ENCODE measurements around the gene CAPN14.
A peak's percentile ranks its signal among the peaks of the same experiment; 100 is the strongest.

The CAPN14 gene

DNA sequence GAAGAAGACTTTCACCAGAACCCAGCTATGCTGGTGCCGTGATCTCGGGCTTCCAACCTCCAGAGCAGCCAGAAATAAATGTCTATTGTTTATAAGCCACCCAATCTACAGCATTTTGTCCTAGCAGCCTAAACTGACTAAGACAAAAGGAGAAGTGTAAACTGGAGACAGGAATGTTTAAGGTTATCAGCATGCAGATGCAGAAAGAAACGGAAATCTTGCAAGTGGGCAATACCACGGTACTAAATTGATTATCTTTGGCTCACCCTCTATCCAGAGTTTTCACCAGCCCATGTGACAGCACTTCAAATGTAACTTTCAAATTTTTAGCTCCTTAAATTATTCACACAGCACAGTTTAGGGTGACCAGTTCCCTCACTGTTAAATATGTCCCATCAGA, 5.7 kb upstream of the CAPN14 start:
- DNase-seq = no peak

DNA sequence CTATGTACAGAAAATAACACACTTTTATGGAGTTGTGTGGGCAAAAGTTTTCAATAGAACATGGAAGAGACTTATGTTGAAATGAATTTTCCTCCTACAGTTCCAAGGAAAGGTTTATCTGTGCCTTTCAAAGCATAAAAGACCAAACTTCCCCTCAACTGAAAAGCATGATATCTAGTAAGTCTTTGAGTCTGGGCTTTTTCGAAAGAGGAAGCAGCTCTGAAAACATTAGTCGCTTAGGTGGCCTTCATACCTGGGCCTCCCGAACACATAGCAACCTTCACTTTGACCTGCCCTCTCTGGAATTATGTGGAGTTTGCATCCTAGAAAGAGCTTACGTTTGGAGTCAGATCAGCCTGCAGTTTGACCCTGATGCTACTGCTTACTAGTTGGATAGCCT, 4.8 kb upstream of the CAPN14 start:
- no peak for DNase-seq

DNA sequence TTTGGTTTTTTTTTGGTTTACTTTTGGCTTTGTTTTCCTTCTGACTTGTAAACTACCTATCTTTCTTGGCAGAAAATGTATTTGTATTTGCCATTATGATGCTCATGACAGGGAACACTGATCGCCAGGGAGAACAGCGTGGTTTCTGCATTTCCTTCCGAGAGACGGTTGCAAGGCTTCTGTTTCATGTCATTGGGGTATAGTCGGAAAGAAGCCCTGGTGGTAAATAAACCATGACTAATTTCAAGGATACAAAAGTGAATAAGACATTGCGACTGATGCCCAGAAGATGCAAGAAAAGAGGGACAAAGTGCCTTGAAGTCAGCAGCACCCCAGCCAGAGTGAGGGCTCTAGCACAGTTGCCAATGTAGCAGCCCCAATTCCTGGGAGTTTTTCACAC, 4.2 kb upstream of the CAPN14 start:
- no peak for DNase-seq

DNA sequence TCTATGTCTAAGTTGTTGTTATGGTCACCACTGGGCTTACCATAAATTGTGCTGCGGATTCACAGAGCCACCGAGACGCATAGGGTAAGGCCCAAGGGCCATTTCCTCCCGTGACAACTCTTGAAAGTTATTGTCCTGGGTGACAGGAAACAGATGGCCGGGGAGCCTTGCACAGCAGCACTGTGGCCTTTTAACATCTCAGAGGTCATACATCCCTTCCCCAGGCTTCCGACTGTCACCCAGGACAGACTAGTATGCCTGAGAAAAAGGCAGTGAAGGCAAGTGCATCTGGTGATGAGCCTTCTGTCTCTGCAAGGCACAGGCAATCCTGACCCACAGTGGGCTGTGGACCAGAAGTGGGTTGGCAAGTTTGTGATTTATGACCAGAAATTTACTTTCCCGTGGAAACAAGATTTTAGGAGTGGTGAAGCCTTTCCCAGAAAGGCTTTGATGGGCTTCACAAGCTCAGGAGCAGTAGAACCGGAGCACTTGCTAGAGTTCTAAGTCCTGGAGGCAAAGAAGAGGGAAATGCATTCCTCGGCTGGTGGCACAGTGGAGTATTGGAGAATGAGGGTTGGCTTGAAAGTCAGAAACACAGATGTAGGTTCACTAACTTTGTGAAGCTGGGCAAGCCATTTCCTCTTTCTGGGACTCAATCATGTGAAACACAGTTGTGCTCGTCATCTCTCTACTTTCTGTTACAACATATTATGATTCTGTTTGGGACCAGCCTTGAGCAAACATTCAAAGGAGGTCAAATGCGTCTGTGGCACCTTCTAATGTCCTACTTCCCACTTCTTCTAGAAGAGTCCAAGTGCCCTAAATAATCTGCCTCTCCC, 2.0 kb upstream of the CAPN14 start:
- no peak for DNase-seq

DNA sequence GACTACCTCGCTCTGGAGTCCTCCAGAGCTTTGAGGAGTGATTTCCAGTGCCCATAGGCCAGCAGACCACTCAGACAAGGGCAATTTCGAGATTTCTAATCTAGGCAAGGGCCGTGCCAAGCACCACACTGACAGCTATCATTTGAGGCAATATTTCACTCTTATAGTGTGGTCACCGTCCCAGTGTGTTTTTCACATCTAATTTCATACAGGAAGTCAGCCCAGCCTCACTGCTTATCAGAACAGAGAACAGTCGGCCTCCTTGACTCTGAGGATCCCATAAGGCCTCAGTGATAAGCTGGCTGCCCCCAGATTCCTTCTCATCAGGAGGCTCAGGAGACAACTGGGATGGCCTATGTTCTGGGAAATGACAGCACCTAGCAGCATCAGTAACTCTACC, 581 bp downstream of the CAPN14 start:
- DNase-seq = no peak

DNA sequence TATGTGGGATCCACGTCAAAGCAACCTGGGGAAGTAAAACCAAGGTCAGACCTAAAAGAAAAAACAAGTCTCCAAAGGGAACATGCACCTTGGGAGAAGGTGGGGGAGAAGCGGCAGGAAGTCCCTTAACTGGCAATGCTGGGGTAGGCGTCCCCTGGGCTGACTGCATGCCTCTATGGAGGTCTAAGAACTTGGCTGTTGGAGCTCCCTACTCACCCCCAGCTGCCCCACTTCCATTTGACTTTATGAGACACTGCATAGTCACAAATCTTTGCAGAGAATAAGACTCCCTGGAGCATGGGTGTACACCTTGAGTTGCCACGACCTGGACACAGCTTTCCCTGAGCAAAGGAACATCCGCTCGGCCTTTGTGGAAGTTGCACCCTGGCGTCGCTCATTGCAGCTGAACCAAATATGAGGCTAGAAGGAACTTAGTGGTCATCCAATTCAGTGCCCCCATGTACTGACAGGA, 2.8 kb downstream of the CAPN14 start:
- DNase-seq = no peak

DNA sequence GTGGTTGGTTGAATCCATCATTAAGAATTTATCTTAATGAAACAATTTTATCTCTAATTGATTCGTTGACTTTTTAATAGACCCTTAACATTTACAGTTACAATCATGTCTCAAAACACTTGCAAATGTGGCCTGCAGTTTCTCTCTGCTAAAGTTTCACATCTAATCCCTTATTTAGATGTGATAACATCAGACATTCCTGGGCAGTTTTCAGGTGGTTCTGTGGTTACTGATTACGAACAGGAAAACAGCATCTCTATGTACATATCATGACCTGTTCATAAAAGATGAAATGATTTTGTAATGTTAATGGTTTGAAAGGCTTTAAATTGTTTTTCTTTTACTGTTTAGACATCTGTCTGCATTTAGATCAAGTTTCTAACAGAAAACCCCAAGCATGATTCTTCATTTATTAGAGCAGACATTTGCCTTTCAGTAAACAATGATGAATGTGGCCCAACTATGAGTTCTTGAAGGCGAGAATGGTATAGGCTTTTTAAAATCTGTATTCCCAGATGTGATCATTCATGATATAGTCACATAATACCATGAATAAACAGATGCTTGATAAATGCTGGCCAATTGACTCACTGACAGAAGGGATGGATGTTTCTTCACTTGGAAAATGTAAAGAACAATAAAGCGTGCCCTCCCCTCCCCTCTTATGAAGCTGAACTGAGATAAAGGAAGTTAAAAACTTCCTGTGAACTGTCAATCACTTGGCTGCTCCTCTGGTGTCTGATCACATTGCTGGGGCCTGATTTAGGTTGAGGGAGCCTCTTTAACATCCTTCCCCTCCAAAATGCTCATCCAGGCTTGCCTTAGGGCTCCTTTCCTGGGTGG, 3.5 kb downstream of the CAPN14 start:
- no peak for DNase-seq

DNA sequence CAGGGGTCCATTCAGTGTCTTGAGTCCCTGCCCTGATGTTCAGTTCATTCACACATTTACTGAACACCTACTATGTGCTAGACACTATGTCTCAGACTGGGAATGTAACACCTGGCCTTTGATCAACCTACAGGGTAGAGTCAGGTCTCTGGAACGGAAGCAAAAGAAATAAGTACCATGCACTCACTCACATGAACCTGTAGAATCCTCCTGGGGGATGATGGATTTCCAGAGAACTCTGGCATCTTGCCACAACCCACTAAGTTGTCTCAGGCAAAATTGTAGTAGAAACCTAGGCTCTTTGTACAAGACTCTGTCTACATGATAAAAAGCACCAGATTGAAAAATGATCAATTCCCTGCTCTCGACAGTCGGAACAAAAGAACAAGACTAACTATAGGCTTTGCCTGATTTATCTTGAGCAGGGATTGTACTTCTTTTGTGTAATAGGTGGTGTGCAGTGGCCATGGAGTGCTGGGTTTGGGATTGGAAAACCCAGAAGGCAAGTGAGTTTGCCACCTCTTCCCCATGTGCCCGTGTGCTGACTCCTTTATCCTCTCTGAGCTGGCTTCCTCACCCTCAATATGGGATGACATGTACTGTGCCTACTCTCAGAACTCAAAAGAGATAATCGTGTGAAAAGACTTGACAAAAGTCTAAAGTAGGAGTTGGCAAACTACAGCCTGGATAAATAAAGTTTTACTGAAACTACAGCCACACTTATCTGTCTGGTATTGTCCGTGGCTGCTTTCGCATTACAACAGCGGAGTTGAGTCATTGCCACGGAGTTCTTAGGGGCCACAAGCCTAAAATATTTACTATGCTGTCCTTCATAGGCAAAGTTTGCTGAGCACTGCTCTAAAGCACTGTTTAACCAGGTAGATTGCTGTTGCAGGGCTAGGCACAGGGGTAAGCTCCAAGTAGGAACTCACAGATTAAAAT, 4.4 kb downstream of the CAPN14 start:
- no peak for DNase-seq

DNA sequence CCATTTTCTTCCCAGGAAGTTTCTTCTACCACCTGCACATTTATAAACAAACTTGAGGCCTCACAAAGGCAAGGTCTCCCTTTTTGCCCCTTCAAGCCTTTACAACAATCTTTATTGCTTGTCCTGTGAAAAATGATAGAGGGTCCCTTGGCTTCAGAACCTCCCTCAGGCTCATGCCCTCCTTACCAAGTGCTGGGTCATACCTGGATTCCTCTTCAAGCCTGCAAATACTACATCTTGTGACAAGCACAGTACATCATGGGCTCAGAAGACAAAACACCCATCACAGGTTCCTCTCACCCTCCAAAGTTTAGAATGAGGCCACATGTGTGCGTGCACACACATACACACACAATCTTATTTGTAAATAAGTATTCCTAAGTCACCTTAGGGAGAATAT, 9.1 kb downstream of the CAPN14 start:
- DNase-seq = no peak

DNA sequence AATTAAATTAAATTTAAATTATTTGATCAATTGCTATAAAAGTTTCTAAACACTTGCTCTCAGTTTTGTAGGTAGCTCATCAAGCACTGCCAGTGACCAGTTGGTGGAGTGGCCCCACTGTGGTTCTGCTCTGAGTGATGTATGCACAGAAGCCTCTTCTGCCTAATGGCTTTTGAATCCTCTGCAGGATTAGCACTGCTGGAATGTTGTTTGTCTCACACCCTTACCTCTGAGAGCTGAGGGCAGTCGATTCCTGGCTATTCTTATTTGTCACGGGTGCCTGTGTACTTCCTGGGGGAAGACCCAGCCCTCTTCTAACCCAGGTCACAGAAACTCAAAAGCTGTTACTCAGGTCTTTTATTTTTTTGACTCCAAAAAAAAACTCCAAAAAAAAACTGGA, 9.5 kb downstream of the CAPN14 start:
- DNase-seq = no peak

DNA sequence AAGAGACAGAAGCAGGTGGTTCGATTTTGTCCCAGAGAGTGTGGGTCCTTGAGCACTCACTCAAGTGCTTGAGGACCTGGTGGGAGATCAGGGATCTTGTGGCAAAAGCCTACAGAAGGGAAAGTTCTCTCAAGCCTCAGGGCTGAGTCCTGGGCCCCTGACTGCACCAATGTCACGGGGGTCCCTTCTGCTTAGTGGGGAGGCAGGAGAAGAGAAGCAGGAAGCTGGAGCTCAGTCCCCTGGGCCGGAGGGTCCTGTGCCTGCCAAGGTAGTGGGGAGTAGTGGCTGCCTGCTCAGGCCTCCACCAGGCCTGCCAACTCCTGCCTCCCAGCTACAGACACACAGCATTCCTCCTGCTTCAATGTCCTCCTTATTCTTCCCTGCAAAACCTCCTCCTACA, 11.7 kb downstream of the CAPN14 start:
- no peak for DNase-seq

DNA sequence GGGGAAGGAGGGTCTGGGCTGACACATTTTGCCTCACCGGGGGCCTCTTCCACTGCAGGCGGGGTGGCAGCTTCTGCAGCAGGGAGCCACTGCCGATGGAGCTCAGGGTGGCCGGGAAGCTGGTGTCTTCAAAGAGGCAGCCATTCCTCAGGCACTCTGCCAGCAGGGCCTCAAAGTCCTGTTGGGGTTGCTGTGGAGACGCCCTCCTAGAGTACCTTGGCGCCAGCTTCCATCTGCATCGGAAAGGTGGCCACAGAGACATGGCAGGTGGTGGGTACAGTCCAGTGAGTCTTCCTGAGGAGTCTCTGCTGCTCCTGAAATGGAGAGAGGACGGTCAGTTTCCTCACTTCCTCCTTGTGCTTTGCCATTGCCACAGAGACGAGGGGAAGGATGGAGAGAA, 12.1 kb downstream of the CAPN14 start:
- peak in 2 of 3 experiments; percentile 9 to 17 for DNase-seq

DNA sequence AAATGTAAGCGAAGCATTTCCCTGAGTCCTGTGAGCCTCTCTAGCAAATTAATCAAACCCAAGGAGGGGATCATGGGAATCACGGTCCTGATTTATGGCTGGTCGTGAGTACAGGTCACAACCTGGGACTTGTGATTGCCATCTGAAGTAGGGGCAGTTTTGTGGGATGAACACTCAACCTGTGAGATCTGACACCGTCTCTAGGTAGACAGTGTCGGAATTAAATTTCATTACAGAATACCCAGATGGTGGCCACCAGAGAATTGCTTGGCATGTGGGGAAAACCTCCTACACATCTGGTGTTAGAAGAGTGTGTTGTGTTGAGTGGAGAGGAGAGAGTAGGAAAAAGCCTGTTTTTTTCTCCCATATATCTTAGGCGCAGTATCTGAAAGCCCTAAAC, 12.5 kb downstream of the CAPN14 start:
- no peak for DNase-seq

DNA sequence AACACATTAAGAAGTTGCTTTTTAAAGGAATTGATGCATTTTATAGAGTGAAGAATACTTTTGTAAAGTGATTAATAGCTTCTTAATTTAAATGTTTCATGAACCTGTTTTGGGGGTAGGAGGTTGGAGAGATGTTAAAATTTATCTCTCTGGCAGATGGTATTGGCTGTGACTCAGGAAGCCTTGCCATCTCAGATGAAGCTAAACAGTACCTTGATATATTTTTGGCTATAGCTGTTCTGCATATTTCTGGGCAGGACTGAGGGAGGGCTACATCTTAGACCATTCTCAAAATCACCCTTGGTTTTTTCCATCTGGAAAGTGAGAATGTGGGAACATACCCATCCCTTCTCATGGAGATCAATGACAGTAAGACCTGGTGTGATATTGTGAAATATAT, 13.4 kb downstream of the CAPN14 start:
- no peak for DNase-seq

DNA sequence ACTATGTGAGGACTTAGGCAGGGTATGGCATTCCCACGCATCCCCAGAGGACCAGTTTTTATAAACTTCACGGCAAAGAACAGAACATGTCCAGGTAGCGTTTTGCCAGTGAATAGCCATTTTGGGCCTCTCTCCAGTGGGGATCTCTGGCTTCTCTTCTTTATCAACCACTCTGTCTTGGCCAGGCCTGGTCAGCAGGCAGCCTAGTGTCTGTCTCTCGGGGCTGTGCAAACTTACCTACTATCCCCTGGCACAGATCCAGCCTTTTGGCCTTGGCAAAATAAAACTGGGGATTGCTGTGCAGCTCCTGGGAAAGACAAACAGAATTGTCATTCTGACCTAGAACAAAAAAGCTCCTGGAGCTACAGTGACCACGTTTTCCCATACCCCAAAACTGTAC, 14.5 kb downstream of the CAPN14 start:
- DNase-seq = no peak

DNA sequence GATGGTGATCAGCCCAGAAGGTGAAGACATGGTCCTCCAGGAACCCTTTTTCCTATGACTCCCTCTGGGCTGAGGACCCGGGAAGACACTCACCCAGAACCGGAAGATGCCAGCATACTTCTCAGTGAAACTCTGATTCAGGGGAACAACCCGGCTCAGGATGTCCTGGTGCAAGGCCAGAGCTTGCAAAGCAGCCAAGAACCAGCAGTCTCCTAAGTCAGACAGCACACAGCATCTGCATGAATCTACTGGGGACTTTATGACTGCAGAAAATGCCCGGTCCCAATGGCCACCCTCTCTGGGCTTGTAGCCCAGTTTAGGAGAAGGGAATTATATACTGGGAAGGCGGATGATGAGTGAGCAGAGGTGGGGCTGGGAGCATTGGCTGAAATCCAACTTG, 15.3 kb downstream of the CAPN14 start:
- DNase-seq = no peak

DNA sequence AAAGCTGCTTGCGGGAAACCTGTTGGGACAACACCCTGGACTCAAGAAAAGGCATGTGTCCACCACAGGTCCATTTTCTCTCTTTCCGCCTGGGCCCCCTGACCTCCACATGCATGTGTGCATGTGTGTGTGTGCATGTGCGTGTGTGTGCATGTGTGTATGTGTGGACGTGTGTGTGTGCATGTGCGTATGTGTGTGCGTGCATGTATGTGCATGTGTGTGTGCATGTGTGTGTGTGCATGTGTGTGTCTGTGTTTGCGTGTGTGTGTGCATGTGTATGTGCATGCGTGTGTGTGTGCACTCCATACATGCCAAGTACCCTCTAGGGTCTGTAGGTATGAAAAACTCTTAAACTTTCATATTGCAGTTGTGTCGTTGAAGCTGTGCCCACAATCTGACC, 16.3 kb downstream of the CAPN14 start:
- DNase-seq = no peak

DNA sequence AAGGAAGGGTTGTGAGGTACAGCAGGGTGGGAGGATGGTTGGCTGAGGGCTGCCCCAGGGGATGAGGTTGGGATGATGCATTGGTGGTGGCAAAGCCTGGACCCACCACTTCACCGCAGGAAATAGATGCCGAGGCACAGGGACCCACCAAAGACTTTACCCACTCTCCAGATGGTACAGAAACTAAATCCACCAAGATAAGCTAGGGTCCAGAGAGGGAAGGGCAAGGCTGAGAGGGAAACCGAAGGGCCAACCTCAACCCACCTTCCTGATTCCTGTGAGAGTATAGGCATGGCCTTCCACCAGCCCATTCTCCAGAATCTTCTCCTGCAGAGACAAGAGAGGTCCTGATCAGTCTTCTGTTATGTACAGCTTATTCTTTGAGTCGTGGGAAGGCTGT, 18.1 kb downstream of the CAPN14 start:
- DNase-seq = no peak

DNA sequence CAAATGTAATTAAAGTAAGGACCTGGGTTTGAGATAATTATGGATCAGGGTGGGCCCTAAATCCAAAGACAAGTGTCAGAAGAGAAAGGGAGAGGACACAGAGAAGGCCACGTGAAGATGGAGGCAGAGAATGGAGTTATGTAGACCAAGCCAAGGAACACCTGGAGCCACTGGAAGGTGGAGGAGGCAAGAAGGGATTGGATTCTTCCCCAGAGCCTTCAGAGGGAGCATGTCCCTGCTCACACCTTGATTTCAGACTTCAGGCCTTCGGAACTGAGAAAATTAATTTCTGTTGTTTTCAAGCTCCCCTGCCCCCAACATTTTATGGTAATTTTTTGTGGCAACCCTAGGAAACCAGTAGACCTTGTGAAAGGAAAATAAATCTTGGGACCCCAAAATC, 19.6 kb downstream of the CAPN14 start:
- no peak for DNase-seq

DNA sequence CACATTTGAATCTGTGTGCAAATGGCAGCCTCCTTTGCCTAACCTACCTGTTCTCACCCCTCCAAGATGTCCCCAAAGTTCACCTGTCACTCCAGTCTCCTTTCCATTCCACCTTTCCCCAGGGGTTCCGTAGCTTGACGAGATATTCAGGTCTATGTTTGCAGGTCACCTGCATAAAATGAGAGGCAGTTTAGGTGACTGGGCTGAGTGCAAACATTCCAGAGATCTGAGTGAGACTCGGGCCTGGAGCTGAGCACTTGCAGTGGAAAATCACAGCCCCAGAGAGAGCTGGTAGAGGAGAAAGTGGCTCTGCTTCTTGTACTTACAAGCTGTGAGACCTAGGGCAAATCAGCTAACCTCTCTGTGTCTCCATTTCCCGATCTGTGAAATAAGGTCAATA, 20.1 kb downstream of the CAPN14 start:
- no peak for DNase-seq

DNA sequence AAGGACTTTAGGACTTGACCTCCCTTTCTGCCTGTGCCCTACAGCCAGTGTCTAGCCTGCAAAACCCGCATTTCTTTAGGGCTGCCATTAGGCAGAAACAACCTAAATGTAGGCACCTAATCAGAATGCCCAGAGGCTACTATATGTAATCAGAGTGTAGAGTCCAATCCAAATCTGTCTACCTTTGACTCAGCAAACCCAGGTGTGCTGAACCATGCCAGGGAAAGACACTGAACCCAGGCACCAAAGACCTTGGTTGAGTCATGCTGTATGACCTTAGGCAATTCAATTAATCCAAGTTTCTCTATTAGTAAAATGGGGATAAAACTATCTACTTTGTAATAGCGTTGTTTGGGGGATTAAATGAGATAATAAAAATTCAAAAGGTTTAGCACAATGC, 20.7 kb downstream of the CAPN14 start:
- DNase-seq = no peak

DNA sequence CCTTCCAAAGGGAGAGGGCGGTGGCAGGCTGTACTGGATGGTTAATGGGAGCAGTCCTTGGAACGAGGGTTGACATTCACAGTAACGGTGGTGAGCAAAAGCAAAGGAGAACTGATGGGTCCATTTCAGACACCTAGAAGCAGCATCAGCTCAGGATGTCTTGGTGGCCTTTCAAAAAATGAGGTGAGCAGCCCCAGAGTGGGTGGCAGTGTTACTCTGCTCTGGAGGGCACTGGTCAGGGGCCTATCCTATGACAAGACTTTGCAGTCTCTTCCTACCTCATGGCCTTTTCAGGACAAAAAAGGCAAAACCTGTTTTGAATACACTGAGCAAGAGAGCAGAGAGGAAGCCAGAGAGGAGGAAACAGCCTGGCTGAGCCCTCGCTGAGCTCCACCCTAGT, 23.5 kb downstream of the CAPN14 start:
- no peak for DNase-seq

DNA sequence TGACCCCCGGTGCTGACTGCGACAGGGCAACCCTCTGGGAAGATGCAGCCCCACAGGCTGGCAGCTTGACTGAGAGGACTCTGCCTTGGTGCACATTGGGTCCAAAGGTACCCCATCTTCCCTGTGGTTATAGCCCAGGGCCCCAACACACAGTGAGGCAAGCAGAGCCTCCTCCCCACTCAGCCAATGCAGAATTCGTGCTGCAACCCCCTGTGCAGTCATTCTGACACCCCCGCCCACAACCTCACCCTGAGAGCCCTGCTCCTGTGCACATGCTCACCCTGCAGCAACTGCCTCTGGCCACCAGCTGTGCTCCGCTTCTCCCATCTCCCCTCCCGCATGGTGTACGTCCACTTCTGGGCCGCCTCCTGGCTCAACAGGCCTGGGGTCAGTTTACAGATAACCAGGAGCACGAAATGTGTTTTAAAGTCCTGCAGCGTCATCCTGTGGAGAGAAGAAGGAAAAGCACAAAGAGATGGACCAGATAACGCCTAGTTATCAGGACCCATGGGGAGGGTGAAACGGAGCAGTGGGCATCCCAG, 24.4 kb downstream of the CAPN14 start:
- DNase-seq = no peak

All from NCI-H1417 (cell line).